Measurements from ENCODE around the gene PTAFR.

Gene PTAFR

DNA sequence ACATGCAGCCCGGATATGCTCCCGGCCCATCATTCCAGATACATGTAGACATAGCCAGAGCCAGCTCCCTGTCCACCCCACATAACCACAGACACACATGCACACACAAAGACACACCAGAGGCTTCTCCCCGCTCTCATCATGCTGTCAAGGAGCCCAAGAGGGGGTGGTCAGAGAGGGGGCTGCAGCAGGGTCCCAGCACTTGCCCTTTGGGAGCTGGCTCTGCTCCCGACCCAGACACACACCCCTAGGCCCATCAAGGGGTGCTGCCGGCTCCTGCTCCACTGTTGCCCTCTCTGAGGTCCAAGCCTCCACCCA, 2.6 kb downstream of the PTAFR start:
- peak; percentile 48 for DNase-seq

- DNase-seq = peak; percentile 26
Measured at GRCh38 chr1:28173151-28173979, 3.1 kb downstream of the PTAFR start.

- no peak for DNase-seq
Measured at GRCh38 chr1:28172713-28173150, 3.8 kb downstream of the PTAFR start.

GRCh38 chr1:28171246-28171645, 5.2 kb downstream of the PTAFR start:
- DNase-seq = no peak

- no peak for DNase-seq
Measured at GRCh38 chr1:28170001-28170596, 6.4 kb downstream of the PTAFR start.

GRCh38 chr1:28163496-28164161, 12.9 kb downstream of the PTAFR start:
- no peak for DNase-seq

DNA sequence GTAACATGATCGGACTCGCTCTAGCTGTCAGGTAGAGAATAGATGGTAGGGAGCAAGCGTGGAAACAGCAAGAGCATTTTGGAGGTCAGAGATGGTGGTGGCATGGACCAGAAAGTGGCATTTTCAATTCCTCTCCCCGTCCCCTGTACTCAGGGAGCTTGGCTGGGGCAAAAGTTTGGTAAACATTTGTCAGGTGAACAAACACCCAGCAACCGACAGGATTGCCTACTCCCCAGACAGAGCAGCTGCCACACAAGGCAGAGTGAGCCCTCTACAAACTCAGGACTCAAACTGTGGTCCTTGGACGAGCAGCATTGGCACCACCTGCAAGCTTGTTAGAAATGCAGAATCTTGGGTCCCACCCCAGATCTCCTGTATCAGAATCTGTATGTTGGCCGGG, 14.3 kb downstream of the PTAFR start:
- DNase-seq = no peak

DNA sequence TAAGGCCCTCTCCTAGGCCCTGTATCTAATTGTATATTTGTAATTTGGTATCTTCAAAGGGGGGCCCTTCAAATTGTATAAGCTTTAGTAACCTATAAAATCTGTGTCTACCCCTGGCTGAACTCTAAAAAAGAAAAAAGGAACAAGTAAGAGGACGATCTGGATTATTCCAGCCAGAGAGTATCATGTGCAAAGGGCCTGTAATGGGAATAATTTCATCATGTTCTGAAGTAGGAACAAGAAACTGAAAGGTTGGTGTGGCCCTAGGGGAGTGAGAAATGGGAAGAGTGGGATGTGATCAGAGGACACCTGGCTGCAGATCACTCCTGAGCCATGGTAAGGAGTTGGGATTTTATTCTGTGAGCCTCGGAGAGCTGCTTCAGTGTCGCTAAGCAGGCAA, 14.7 kb downstream of the PTAFR start:
- DNase-seq = no peak

DNA sequence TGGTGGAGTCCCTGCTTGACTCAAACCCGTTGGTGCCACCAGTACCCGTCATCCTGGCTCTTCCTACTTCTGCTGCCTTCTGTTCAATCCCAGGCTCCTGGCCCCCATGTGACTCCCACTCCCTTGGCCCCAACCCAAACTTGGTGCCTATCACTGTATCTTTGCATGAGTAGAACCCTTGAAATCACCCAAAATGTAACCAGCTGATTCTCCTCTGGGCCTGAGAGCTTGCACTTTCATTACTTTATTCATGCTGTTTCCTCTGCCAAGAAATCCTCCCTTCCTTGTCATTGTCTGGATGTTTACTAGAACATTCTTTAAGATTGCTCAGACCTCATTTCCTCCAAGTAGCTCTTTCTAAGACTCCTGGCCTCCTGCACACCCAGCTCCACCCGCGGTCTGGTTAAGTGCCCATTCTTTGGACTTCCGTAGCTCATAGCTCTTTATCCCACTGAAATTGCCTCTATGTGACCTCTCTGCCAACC, 15.7 kb downstream of the PTAFR start:
- DNase-seq = peak; percentile 69

- no peak for DNase-seq
Measured at GRCh38 chr1:28159680-28160079, 16.8 kb downstream of the PTAFR start.

DNA sequence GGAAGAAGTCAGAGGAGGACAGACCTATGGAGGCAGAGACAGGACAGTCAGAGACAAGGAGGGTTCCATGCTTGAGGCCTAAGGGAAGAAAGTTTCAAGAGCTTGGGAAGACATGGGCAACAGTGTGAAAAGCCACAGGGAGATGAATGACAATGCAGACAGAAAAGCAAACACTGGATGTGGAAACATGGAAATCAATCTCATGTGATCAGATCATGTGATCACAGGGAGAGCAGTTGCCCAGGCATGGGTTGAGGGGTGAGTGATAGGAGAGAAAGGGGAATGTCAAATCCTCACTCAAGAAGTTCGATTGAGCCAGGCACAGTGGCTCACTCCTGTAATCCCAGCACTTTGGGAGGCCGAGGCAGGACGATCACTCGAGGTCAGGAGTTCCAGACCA, 17.2 kb downstream of the PTAFR start:
- no peak for DNase-seq

- DNase-seq = no peak
Measured at GRCh38 chr1:28157894-28158293, 18.6 kb downstream of the PTAFR start.

DNA sequence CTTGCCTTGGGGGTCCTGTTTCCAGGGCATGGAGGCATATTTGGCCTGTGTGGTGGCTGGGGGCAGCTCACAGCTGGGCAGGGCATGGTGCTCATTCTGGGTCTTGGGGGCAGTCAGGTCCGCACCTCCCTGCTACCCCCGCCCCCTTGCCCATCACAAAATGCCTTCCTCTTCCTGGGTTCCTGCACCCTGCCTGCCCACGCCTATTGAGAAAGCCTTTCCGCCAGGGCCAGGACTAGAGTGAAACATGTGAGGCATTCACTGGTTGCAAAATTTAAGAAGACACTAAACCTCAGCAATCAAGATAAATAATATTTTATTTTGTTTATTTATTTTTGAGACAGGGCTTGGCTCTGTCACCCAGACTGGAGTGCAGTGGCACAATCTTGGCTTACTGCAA, 19.7 kb downstream of the PTAFR start:
- peak; percentile 13 for DNase-seq

GRCh38 chr1:28155628-28156027, 20.9 kb downstream of the PTAFR start:
- DNase-seq = no peak

- DNase-seq = no peak
Measured at GRCh38 chr1:28154078-28154594, 22.4 kb downstream of the PTAFR start.

- DNase-seq = no peak
Measured at GRCh38 chr1:28150125-28150780, 26.2 kb downstream of the PTAFR start.

- no peak for DNase-seq
Measured at GRCh38 chr1:28148880-28149195, 27.7 kb downstream of the PTAFR start.

DNA sequence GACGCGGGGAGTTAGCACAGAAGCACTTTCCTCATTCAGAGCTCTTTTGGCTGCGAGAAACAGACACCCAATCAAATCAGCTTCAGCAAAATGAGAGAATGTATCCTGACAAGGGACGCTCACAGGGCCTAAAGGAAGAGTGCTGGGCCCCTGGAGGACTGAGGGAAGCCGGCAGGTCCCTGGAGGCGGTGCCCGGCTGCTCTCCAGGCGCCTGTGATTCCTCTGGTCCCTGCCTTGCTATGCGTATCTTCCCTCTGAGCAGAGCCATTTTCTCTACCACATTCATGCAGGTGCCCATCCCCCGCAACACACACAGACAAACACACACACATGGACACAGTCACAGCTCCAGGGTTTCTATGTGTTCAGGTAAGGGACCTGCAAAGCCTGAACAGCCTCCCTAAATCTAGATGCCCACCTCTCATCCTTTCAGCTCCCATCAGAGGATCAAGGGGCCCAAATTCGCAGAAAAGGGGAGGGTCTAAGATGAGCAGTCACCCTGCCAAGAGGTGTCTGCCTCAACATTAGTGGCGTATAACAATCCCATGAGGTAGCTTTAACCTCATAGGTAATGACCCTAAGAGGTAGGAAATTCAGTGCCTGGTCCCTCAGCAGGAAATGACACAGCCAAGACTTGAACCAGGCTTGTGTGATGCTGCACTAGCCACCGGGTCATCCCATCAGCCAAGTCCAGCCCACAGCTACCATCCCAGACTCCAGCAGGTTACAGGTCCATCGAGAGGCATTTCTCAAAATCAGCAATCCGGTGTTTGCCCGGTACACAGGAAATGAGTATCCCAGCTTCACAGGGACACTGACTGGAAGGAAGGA, 29.0 kb downstream of the PTAFR start:
- DNase-seq = no peak

DNA sequence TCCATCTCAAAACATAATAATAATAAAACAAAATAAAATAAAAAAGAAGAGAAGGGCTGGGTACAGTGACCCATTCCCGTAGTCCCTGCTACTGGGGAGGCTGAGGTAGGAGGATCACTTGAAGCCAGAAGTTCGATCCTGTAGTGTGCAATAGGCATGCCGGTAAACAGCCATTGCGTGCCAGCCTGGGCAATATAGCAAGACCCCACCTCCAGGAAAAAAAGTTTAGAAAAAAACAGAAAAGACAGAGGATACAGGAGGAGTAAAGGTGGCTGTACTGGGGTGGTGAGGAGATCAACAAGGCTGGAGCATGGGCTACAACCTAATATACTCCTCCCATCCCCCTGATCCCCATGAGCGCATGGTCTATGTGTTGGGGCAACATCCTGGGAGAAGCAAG, 30.8 kb downstream of the PTAFR start:
- no peak for DNase-seq

DNA sequence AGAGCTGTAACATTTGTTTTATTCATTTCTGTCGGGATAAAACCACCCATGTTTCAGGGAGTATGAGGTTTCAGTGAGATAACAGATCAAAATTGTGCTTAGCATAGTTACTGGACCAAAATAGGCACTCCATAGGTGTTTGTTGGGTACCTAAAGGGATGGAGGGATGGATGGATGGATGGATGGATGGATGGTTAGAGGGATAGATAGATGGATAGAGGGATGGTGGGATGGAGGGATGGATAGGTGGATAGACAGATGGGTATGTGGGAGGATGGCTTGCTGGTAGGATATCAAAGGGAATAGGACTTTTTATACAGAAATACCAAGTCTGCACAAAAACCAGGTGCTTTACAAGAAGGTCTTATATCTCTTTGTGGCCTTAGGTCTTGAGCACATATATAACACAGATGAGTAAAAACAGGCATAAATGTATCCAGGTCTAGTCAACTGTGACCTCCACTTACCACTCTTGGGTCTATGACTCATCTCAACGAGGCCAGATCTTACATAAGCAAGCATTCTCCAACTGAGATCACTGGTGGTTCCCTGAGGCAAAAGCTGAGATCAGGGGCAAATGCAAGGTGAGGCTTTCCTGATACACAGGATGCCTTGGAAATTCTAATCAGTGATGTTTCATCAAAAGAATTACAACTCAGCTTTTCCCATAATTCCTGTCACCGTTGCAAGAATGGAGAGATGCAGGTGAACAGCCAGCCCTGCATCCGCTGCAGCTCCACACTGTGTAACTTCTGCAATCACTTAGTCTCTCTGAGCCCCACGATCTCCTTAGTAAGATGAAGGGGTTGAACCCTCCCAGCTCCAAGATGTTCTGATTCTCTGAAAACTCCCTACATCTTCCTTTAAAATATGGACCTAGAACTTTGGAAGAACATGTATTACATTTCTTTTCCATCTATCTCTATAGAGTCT, 32.0 kb downstream of the PTAFR start:
- peak; percentile 47 for DNase-seq

- no peak for DNase-seq
Measured at GRCh38 chr1:28143496-28144202, 32.8 kb downstream of the PTAFR start.

Data from HCEC 1CT (cell line).